DMS53 (cell line): ENCODE data around the gene OR10C1.

Experiments used
- DNase-seq: peaks from one replicate; lab custom pipeline; 2025; lab: John Stamatoyannopoulos, UW

OR10C1 gene

DNA sequence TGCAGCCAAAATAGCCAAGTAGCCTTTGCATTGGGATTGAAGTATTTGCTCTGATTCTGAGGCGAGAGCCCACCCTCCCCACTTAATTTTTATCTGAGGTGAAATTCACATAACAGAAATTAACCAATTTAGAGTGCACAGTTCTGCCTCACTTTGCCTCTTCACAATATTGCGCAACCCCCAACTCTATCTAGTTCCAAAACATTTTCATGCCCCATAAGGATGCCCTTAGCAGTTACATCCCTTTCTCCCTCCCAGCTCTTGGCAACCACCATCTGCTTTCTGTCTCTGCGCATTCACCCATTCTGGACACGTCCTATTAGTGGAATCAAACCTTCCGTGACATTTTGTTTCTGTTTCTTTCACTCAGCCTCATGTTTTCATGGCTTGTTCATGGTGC is 39.6 kb downstream of the OR10C1 start:
- DNase-seq, result no peak

DNA sequence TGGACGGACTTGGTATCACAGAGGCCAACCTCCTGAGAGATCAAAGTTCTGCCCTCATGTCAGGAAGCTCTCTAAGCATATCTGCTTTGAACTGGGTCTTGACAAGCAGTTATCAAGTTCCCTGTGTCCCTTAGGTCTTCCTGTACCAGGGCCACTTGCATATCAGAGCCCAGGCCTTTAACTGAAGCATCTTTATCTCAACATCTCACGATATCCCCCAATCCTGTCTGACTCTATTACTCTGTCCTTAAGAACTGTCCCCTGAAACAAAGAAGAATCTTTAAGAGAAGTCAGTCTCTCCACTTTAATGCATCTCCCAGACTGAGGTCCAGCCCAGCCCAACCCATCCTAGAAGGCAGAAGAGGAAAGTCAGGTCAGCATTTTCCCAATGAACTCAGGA is 40.5 kb downstream of the OR10C1 start:
- DNase-seq, result no peak

DNA sequence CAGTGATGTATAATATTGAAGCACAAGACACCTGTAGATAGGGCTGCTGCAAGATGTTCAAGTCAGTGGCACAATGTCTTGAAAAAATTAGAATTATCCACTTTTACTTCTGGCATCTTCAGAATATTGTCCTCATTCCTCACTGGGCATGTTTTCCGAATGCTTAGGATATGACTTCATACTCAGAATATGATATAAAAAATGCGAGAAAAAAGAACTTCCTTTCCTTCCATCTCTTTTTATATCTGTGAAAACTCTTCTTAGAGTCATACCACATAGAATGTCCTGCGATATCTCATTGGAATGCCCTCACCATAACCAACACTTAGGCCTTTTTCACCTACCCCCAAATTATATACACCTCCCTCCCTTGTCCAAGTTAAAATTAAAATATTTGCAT is 44.1 kb downstream of the OR10C1 start:
- DNase-seq, result no peak

DNA sequence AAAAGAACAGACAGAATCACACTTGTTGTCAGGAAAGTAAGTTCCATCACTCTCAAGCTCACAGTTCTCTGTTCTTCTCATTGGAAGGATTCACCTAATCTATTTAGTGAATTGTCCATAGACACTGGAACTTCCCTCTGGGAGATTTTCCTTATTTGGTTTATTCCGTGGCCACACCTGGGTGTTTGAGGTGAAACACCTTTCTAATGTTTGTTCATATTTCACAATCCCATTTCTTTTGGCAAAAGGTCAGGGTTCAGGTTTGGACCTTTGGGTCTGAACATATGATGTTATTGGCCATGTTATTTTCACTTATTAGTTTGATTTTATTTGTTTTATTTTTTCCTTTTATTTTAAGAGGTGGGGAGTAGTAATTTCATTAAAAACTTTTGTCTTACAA is 44.6 kb downstream of the OR10C1 start:
- no peak for DNase-seq

DNA sequence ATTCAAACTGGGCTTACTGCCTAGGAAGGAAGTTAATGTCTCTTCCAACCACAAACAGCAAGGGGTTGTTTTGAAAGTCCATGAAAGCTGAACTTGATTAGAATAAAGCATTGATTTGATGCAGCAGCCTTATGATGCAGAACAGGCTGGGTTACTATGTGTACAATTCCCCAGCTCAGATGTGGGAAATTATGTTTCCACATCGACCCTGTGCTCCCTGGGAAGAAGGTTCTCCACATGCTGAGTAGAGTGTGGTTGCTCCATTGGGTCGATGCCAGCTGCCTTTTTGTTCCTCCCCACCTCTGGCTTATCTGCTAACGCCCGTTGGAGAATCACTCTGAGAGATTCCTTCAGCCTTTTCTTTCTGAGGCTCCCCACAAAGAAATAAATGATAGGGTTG is 47.5 kb downstream of the OR10C1 start:
- no peak for DNase-seq

DNA sequence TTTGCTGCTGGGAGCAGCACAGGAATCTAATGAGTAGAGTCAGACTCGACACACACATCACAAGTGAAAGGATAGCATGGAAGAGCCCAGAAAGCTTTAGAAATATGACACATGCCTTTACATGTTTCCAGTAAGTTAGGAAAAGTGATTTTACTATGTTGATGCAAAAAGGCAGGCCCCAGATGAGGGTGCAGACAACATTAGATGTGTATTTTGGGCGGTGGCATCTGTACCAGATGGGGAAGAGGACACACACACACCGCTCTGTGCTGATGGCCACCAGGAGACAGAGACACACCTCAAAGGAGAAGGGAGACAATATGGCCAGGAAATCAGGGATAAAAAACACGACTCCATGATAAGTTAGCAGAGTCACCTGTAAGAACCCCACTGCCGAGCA is 48.0 kb downstream of the OR10C1 start:
- no peak for DNase-seq

DNA sequence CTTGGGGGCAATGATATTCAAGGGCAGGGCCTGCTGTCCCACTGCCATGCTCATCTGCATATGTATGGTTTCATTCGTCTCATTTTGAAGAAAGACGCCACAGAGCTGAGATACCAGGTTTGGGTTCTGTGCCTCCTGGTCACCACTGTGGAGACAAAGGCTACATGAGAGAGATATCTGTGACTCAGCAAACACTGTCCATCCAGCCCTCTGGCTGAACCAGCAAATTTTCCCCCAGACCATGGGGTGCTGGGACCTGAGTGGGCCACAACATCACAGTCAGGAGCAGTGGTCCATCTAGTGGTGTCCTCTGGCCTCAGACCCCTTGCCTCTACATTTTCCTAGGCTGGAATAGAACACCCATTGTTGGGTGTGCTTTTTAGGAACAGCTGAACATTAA is 48.6 kb downstream of the OR10C1 start, which contains the start of gene MAS1L:
Gene MAS1L (minus strand): TSS at position 297 of the 400 bp plus-strand sequence. CDS start 54 bp downstream, at position 243.
- DNase-seq, result no peak

DNA sequence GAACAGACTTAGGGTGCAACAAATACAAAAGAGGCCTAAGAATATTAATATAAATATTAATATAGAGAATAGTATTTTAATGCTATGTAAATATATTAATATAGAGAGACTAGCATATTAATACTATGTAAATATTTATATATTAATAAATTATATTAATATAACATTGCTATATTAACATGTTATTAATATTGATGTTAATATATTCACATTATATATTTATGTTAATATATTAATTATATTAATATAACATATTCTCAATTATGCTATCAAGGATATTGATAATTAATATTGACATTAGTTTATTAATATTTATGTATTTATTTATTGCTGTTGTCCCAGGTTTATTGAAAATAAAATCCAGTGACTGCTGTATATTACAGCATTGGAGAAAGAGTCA is 49.8 kb downstream of the OR10C1 start:
- no peak for DNase-seq

DNA sequence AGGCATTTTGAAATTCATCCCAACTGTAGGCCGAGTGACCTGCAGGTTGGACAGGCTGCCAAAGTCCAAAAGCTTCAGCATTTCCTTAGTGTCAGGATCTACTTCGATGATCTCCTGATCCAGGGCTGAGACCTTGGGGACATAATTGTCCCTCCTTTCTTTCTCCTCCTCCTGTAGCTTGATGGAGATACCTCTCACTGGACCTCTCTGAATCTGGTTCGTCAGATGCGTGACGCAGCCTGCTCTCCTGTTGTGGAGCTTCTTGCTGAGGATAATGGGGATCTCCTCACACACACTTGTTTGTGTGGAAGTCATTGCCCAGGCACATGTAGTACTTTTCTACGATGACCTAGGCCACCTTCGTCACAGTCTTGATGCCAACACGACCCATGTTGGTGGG is 50.2 kb downstream of the OR10C1 start:
- DNase-seq, result no peak

DNA sequence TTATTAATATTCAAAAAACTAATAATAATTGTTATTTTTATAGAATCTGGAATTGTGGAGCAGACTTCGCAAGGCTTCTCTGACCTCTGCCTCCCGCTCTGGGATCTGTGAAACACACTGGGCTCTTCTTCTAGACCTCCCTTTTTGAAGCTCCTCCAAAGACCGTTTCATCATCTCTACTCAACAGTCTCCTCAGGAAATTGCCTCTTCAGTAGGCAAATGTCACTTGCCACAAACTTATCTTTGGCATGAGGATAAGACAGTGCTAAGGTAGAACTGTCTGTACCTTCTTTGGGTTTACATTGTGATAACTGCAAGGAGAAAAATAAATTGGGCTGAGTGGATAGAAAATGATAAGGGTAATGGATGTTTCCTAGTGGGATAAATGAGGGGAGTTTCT is 50.9 kb downstream of the OR10C1 start:
- DNase-seq, result no peak

DNA sequence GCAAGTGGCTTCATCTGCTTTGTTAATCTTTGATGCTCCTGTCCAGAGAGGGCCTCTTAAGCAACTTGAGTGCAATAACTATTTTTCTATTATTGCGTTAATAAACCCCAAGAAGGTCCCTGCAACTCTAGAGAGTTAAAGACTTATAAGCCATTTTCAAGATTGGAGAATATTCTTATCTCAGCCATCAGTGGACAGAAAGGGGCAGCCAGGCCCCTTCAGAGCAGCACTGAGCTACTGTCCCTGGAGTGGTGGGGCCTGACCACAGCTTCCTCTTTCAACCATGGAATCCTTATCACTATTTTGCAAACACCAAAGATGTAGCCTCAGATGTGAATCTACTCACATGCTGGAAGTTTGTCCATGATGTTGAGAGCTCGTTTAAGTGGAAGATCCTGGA is 51.4 kb downstream of the OR10C1 start:
- no peak for DNase-seq
